ENCODE results near the gene CA6.

DNA sequence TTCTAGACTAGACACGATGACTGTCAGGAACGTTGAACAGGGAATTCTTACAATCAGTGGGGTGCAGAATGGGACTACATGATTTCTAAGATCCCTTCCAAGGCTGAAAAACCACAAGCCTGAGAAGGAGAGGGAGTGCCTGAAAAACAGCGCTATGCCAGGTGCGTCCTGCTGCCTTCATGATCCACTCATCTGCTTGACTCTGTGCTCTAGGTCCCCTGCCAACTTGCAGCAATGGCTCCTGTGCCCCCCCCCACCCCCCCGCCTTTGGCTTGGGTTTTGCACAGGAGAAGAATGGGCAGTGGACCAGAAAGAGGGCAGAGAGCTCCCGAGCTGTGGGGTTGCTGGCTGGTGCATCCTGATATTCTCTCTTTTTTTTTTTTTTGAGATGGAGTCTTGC, 74.6 kb downstream of the CA6 start:
- TF ChIP-seq POLR2A (IDR thresholded peaks at IDR 0.05) (no peak), POLR2AphosphoS5 (IDR thresholded peaks at IDR 0.05) (no peak), CTCF (IDR thresholded peaks at IDR 0.05 in 8 of 11, conservative IDR thresholded peaks at IDR 0.05 in 3 of 11) (no peak)
